Measurements from ENCODE around the gene PRIM1. TPM values are rescaled to one million over a fixed set of nuclear protein-coding genes. Genes with fewer than 3 reads are reported as not detected.

PRIM1 gene
- total and polyA plus RNA-seq, 2 of the 13 experiments (the other 11 are each of a cell fraction or from before 2014, with no cell fraction given) = 30.0 to 47.3 TPM

GRCh38 chr12:56688129-56688845 is 63.8 kb downstream of the PRIM1 start, which contains the start of gene PTGES3 (continued):
- TF ChIP-seq ZNF761 (CRISPR knock-in tag; conservative IDR thresholded peaks at IDR 0.05) (peak; percentile 91), ZBTB42 (CRISPR knock-in tag; IDR thresholded peaks at IDR 0.05) (peak; percentile 82), ZNF230 (CRISPR knock-in tag; IDR thresholded peaks at IDR 0.05) (peak; percentile 79), ZSCAN20 (CRISPR knock-in tag; IDR thresholded peaks at IDR 0.05; ENCODE audit: borderline replicate concordance) (peak; percentile 94), HNF1B (CRISPR knock-in tag; IDR thresholded peaks at IDR 0.05) (peak; percentile 88), ZNF225 (CRISPR knock-in tag; IDR thresholded peaks at IDR 0.05) (no peak), MTF2 (CRISPR knock-in tag; IDR thresholded peaks at IDR 0.05; ENCODE audit: borderline replicate concordance) (0 out of 2 replicates have a peak, but pooled peaks have one; percentile 35), NFKB2 (CRISPR knock-in tag; IDR thresholded peaks at IDR 0.05; ENCODE audit: borderline replicate concordance) (peak; percentile 99), ZBTB3 (CRISPR knock-in tag; IDR thresholded peaks at IDR 0.05; ENCODE audit: borderline replicate concordance, low read depth) (0 out of 2 replicates have a peak, but pooled peaks have one; percentile 67), EZH2 (conservative IDR thresholded peaks at IDR 0.05; ENCODE audit: low read depth, low read length) (no peak), ZC3H4 (CRISPR knock-in tag; IDR thresholded peaks at IDR 0.05; ENCODE audit: borderline replicate concordance) (0 out of 2 replicates have a peak, but pooled peaks have one; percentile 25), TOE1 (CRISPR knock-in tag; IDR thresholded peaks at IDR 0.05) (no peak), ZNF383 (CRISPR knock-in tag; IDR thresholded peaks at IDR 0.05; ENCODE audit: borderline replicate concordance) (no peak), THAP11 (CRISPR knock-in tag; IDR thresholded peaks at IDR 0.05) (peak; percentile 87), ZNF713 (CRISPR knock-in tag; IDR thresholded peaks at IDR 0.05) (no peak), RARA (CRISPR knock-in tag; IDR thresholded peaks at IDR 0.05) (0 out of 2 replicates have a peak, but pooled peaks have one; percentile 6), ZNF749 (CRISPR knock-in tag; IDR thresholded peaks at IDR 0.05; ENCODE audit: borderline replicate concordance) (peak; percentile 82; the same call in 1 of the 2 replicates), FOXK1 (CRISPR knock-in tag; IDR thresholded peaks at IDR 0.05; ENCODE audit: borderline replicate concordance, low read depth) (peak; percentile 59; the same call in 1 of the 2 replicates), KDM4B (CRISPR knock-in tag; IDR thresholded peaks at IDR 0.05) (0 out of 2 replicates have a peak, but pooled peaks have one; percentile 39), ZNF724P (CRISPR knock-in tag; IDR thresholded peaks at IDR 0.05; ENCODE audit: borderline replicate concordance) (0 out of 2 replicates have a peak, but pooled peaks have one; percentile 6), NR2C2 (CRISPR knock-in tag; IDR thresholded peaks at IDR 0.05; ENCODE audit: borderline replicate concordance) (peak; percentile 57; the same call in 1 of the 2 replicates), XRCC5 (optimal IDR thresholded peaks at IDR 0.05; ENCODE audit: low read length) (peak; percentile 1), ZNF777 (CRISPR knock-in tag; IDR thresholded peaks at IDR 0.05) (peak; percentile 59; the same call in 1 of the 2 replicates)
- TF ChIP-seq, protein P1, sequence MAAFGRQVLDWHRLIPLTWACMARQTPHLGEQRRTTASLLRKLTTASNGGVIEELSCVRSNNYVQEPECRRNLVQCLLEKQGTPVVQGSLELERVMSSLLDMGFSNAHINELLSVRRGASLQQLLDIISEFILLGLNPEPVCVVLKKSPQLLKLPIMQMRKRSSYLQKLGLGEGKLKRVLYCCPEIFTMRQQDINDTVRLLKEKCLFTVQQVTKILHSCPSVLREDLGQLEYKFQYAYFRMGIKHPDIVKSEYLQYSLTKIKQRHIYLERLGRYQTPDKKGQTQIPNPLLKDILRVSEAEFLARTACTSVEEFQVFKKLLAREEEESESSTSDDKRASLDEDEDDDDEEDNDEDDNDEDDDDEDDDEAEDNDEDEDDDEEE (CRISPR knock-in tag; IDR thresholded peaks at IDR 0.05) = no peak; the same call in 1 of the 2 replicates
